ENCODE data around the gene HSD17B11.
"Not testable (repeated sequence)": the region's sequence is repeated elsewhere in the genome, so short reads cannot be mapped to it uniquely, and the experiment has no call there.

Gene HSD17B11

DNA sequence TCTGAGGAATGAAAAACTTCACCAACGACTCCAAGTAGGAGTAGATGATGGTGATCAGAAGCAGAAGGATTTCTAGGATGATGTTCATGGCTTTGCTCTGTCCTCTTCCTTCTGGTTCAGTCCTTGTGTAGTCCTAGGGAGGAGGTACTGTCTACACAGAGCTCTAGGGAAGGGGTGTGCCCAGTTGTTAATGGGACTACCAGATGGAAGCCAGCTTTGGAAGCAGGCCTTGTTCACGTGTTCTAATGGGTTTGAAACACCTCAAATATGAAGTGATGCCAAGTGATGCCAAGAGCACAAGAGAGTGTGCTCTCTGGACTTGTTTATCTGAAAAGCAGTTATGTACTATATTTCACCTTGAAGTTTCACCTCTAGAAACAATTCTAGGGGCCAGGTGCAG lies 68.2 kb downstream of the HSD17B11 start, which contains the start of gene HSD17B13:
Gene HSD17B13 (minus strand): TSS at position 129 of the 400 bp plus-strand sequence. CDS start 41 bp downstream, at position 88.
- no peak for DNase-seq (ENCODE audit: low spot score)
- no peak for TF ChIP-seq CTCF (IDR thresholded peaks at IDR 0.05; ENCODE audit: borderline replicate concordance, control extremely low read depth, extremely low read depth, insufficient read depth, missing control alignments)
- in situ Hi-C loops (cut with MboI; ENCODE audit: low sequenced_read_pairs, unreplicated experiment) = no loop called here

DNA sequence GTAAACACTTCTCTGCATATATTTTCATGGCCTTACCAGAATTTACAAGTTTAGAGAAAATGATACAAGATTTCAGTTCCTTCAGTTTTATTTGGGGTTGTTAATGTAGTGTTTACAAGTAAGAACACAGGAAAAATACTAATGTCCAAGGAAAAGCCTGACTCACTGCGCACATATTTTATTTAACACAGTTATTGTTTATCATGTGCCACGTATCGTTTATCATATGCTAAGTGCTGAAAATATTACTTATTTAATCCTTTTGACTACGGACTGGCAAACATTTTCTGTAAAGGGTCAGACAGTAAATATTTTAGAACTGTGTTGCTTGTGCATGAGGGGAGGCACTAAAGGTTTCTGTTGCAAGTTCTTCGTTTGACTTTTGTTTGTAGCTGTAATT lies 69.1 kb downstream of the HSD17B11 start:
- in situ Hi-C loops (cut with MboI; ENCODE audit: low sequenced_read_pairs, unreplicated experiment) = no loop called here
- no peak for DNase-seq (ENCODE audit: low spot score)
- no peak for TF ChIP-seq CTCF (IDR thresholded peaks at IDR 0.05; ENCODE audit: borderline replicate concordance, control extremely low read depth, extremely low read depth, insufficient read depth, missing control alignments)

- no peak for DNase-seq (ENCODE audit: low spot score)
- in situ Hi-C loops (cut with MboI; ENCODE audit: low sequenced_read_pairs, unreplicated experiment) = no loop called here
- TF ChIP-seq CTCF (IDR thresholded peaks at IDR 0.05; ENCODE audit: borderline replicate concordance, control extremely low read depth, extremely low read depth, insufficient read depth, missing control alignments) = no peak
These were observed 73.5 kb downstream of the HSD17B11 start for GRCh38 chr4:87317527-87317926.

DNA sequence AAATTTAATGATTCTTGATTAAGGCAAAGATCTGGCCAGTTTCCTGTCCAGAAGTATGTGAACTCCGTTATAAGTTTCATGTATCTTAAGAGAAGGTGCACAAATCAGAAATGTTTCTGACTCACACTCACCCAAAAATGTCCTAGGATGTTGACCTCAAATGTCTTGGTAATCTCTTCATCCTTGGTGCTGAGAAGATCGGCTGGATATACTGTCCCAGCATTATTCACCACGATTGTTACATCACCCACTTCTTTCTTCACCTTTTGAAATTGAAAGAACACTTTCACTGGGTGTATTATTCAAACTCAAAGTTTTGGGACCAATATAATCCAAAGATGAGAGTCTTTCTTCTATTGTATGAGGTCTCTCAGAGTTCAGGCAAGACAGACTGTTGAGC lies 74.0 kb downstream of the HSD17B11 start:
- in situ Hi-C loops (cut with MboI; ENCODE audit: low sequenced_read_pairs, unreplicated experiment) = no loop called here
- no peak for DNase-seq (ENCODE audit: low spot score)
- no peak for TF ChIP-seq CTCF (IDR thresholded peaks at IDR 0.05; ENCODE audit: borderline replicate concordance, control extremely low read depth, extremely low read depth, insufficient read depth, missing control alignments)

- in situ Hi-C loops (cut with MboI; ENCODE audit: low sequenced_read_pairs, unreplicated experiment); DNase-seq (ENCODE audit: low spot score): not testable (repeated sequence)
These were observed 76.0 kb downstream of the HSD17B11 start for GRCh38 chr4:87315000-87315399.

- TF ChIP-seq CTCF (IDR thresholded peaks at IDR 0.05; ENCODE audit: borderline replicate concordance, control extremely low read depth, extremely low read depth, insufficient read depth, missing control alignments) = no peak
- DNase-seq (ENCODE audit: low spot score) = no peak
- in situ Hi-C loops (cut with MboI; ENCODE audit: low sequenced_read_pairs, unreplicated experiment) = no loop called here
These were observed 77.2 kb downstream of the HSD17B11 start for GRCh38 chr4:87313756-87314155.

DNA sequence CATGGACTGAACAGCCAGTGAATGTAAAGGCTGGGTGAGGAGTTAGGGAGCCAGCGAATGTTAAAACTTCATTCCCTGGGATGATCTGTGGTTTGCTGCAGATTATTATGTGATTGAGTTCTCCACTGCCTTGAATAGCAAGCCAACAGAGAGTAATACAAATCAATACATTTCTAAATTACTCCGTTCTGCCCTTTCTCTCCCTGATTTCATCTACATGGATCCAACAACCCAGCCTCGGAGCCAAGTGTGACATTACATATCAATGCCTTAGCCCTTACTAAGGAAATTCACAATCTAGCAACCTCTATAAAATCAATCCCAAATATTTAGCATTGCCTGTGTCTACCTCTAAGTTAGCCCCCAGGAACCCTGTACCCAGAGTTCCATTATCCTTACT lies 79.3 kb downstream of the HSD17B11 start:
- no peak for TF ChIP-seq CTCF (IDR thresholded peaks at IDR 0.05; ENCODE audit: borderline replicate concordance, control extremely low read depth, extremely low read depth, insufficient read depth, missing control alignments)
- no peak for DNase-seq (ENCODE audit: low spot score)
- in situ Hi-C loops (cut with MboI; ENCODE audit: low sequenced_read_pairs, unreplicated experiment) = no loop called here
